Astrocyte (in vitro differentiated cells and primary cell): Measurements from ENCODE around the gene LDLRAD4. TPM values are rescaled to one million over a fixed set of nuclear protein-coding genes. Genes with fewer than 3 reads are reported as not detected.

Experiments used
- DNase-seq: peaks from one replicate; pipeline ENCODE4 v3.0.0-alpha.2; 2010; ENCODE audit warnings: low read depth
- FAIRE-seq: peaks from 2 replicates; lab custom pipeline; 2011; peaks lifted over from hg19 to GRCh38; lab: Jason Lieb, UNC
- H2AFZ ChIP-seq: 2 replicates; pipeline ENCODE4 v1.6.0; 2012; ENCODE audit warnings: low read depth, low read length, inconsistent platforms
- H3K27ac ChIP-seq: 2 replicates; pipeline ENCODE4 v1.5.1; 2011; ENCODE audit warnings: low read depth, low read length, inconsistent platforms
- H3K27me3 ChIP-seq: 2 replicates; pipeline ENCODE4 v1.6.0; 2011; ENCODE audit warnings: low read length, inconsistent platforms; ENCODE audit not compliant: insufficient read depth
- H3K36me3 ChIP-seq: 2 replicates; pipeline ENCODE4 v1.5.1; 2011; ENCODE audit warnings: low read length, inconsistent platforms; ENCODE audit not compliant: insufficient read depth
- H3K4me1 ChIP-seq: 2 replicates; pipeline ENCODE4 v1.5.1; 2011; ENCODE audit warnings: low read length, inconsistent platforms; ENCODE audit not compliant: insufficient read depth
- H3K4me2 ChIP-seq: 2 replicates; pipeline ENCODE4 v1.6.0; 2012; ENCODE audit warnings: low read length, inconsistent platforms
- H3K4me3 ChIP-seq: 2 replicates; pipeline ENCODE4 v1.5.1; 2011; ENCODE audit warnings: low read depth, mild to moderate bottlenecking, low read length, inconsistent platforms; ENCODE audit not compliant: insufficient read depth
- H3K79me2 ChIP-seq: 2 replicates; pipeline ENCODE4 v1.6.0; 2012; ENCODE audit warnings: mild to moderate bottlenecking, low read length, inconsistent platforms; ENCODE audit not compliant: insufficient read depth
- H3K9ac ChIP-seq: 2 replicates; pipeline ENCODE4 v1.6.0; 2012; ENCODE audit warnings: mild to moderate bottlenecking, low read length, inconsistent platforms
- H3K9me3 ChIP-seq: 2 replicates; pipeline ENCODE4 v1.5.1; 2012; ENCODE audit warnings: low read depth, mild to moderate bottlenecking, low read length, inconsistent platforms; ENCODE audit not compliant: insufficient read depth
- H4K20me1 ChIP-seq: 2 replicates; pipeline ENCODE4 v1.6.0; 2012; ENCODE audit warnings: low read length, inconsistent platforms; ENCODE audit not compliant: insufficient read depth
- H3K27ac Mint-ChIP-seq: one replicate; pipeline ENCODE4 v1.8.0; 2021; ENCODE audit warnings: mild to moderate bottlenecking, mixed read lengths; ENCODE audit not compliant: unreplicated experiment
- H3K27me3 Mint-ChIP-seq: one replicate; pipeline ENCODE4 v1.8.0; 2021; ENCODE audit warnings: low read depth, mixed read lengths; ENCODE audit not compliant: unreplicated experiment
- H3K36me3 Mint-ChIP-seq: one replicate; pipeline ENCODE4 v1.8.0; 2021; ENCODE audit warnings: low read depth, mixed read lengths; ENCODE audit not compliant: unreplicated experiment
- H3K4me1 Mint-ChIP-seq: one replicate; pipeline ENCODE4 v1.8.0; 2021; ENCODE audit warnings: low read depth, mixed read lengths; ENCODE audit not compliant: unreplicated experiment
- H3K4me3 Mint-ChIP-seq: one replicate; pipeline ENCODE4 v1.8.0; 2021; ENCODE audit warnings: mild to moderate bottlenecking, moderate library complexity, mixed read lengths; ENCODE audit not compliant: unreplicated experiment
- H3K9me3 Mint-ChIP-seq: one replicate; pipeline ENCODE4 v1.8.0; 2021; ENCODE audit warnings: mild to moderate bottlenecking, mixed read lengths; ENCODE audit not compliant: unreplicated experiment
- EZH2 ChIP-seq: IDR thresholded peaks from 2 replicates; pipeline ENCODE4 v1.6.1; 2012; ENCODE audit warnings: mild to moderate bottlenecking, low read length, inconsistent platforms; ENCODE audit not compliant: insufficient read depth
- total RNA-seq: library from RNA; stranded (reverse); gene quantifications from 2 replicates; pipeline ENCODE4 v1.2.1, GENCODE V29; 2021
- TF ChIP-seq, protein P1 (sequence below): IDR thresholded peaks from 2 replicates; pipeline ENCODE4 v1.5.1; 2011; ENCODE audit warnings: low read depth, mild to moderate bottlenecking, inconsistent platforms, low read length, moderate library complexity; ENCODE audit not compliant: insufficient read depth

The LDLRAD4 gene
- total RNA-seq, 1 donor from 2014 or later = 26.0 TPM

DNA sequence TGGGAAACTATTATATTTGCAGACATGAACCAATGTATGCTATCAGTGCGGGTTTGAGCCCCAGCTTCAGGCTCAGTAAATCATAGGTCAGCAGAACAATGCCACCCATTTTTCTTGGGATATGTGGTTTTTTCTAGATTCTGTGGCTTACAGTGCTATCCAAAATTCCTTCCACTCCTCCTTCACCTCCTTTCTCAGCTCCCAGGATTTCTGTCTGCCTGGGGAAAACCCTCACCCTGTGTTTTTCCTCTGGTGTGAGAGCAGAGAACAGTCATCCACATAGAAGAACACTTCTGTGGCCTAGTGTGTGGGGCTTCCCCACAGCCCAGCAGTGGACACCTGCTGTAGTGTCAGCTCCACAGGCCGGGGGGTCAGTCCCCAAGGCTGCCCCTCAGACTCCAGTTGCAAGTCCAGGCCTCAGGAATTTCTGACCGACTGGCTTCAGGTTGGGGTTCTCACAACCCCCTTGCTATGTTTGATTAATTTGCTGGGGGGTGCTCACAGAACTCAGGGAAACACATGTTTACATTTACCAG lies 238.2 kb downstream of the LDLRAD4 start:
- Histone ChIP-seq H3K9ac (no peak overlapping the region), H4K20me1 (no peaks in the 10 kb centered on the region), H3K79me2 (no peaks in the 10 kb centered on the region), H3K27me3 (no peaks in the 10 kb centered on the region), H3K4me3 (no peak overlapping the region), H2AFZ (no peak overlapping the region), H3K4me2 (no peak overlapping the region), H3K9me3 (no peaks in the 10 kb centered on the region), H3K36me3 (no peaks in the 10 kb centered on the region), H3K4me1 (peaks cover 13% of the 10 kb centered on the region), H3K27ac (no peak overlapping the region)
- Mint-ChIP-seq H3K36me3 (peaks cover 10% of the 10 kb centered on the region), H3K27ac (peak overlapping the region; percentile 92), H3K4me3 (no peak overlapping the region), H3K4me1 (peaks cover 31% of the 10 kb centered on the region), H3K27me3 (no peaks in the 10 kb centered on the region), H3K9me3 (peaks cover 6% of the 10 kb centered on the region)
- FAIRE-seq = no peak
- no peak for TF ChIP-seq EZH2
- TF ChIP-seq, protein P1, sequence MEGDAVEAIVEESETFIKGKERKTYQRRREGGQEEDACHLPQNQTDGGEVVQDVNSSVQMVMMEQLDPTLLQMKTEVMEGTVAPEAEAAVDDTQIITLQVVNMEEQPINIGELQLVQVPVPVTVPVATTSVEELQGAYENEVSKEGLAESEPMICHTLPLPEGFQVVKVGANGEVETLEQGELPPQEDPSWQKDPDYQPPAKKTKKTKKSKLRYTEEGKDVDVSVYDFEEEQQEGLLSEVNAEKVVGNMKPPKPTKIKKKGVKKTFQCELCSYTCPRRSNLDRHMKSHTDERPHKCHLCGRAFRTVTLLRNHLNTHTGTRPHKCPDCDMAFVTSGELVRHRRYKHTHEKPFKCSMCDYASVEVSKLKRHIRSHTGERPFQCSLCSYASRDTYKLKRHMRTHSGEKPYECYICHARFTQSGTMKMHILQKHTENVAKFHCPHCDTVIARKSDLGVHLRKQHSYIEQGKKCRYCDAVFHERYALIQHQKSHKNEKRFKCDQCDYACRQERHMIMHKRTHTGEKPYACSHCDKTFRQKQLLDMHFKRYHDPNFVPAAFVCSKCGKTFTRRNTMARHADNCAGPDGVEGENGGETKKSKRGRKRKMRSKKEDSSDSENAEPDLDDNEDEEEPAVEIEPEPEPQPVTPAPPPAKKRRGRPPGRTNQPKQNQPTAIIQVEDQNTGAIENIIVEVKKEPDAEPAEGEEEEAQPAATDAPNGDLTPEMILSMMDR = no peak
- DNase-seq = peak; percentile 52

DNA sequence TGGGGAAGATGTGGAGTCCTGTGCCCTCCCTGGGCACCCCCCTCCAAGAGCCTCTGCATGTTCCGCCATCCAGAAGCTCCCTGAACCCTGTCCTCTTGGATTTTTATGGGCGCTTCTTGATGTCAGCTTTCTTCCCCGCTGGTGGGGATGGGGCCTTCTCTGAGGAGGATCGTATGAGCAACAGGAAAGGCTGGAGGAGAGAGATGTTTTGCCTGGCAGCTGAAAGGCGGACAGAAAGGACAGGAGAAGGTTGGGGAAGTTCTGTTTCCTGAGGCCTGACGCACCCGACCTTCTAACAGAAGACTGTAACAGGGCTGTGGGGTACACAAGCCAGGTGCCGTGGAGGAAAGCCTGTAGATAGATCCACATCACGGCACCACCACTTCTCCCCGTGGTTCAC lies 238.8 kb downstream of the LDLRAD4 start:
- Histone ChIP-seq H3K4me1 (peaks cover 8% of the 10 kb centered on the region), H3K79me2 (no peaks in the 10 kb centered on the region), H3K27ac (no peak overlapping the region), H3K9ac (no peak overlapping the region), H3K4me3 (no peak overlapping the region), H2AFZ (no peak overlapping the region), H4K20me1 (no peaks in the 10 kb centered on the region), H3K9me3 (no peaks in the 10 kb centered on the region), H3K4me2 (no peak overlapping the region), H3K27me3 (no peaks in the 10 kb centered on the region), H3K36me3 (no peaks in the 10 kb centered on the region)
- Mint-ChIP-seq H3K27me3 (no peaks in the 10 kb centered on the region), H3K9me3 (peaks cover 6% of the 10 kb centered on the region), H3K4me3 (no peak overlapping the region), H3K4me1 (peaks cover 26% of the 10 kb centered on the region), H3K36me3 (peaks cover 12% of the 10 kb centered on the region), H3K27ac (peak overlapping the region; percentile 92)
- no peak for DNase-seq
- no peak for FAIRE-seq
- TF ChIP-seq, protein P1 = no peak
- no peak for TF ChIP-seq EZH2

DNA sequence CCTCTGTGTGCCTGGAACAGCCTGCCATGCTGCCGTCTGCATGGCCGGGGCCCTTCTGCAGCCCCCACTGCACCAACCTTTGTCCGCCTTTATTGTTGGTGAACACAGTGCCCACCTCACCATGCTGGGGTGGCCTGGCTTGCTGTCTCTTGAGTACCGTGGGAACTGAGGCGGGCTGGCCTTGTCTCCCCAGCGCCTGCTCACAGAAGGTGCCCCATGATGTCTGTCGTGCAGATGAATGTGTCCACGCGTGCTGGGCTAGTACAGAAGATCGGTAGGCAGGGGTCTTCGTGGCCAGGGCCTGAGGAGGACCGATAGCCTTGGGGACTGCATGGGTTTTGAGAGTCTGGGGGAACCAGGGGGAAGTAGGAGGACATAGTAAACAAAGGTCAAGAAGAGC lies 242.4 kb downstream of the LDLRAD4 start:
- TF ChIP-seq, protein P1 = no peak
- TF ChIP-seq EZH2 = no peak
- no peak overlapping the region for H3K27ac ChIP-seq
- peaks cover 13% of the 10 kb centered on the region for H3K4me1 Mint-ChIP-seq
- no peak overlapping the region for H3K4me2 ChIP-seq
- no peaks in the 10 kb centered on the region for H3K27me3 ChIP-seq
- no peaks in the 10 kb centered on the region for H3K27me3 Mint-ChIP-seq
- no peak overlapping the region for H2AFZ ChIP-seq
- H3K79me2 ChIP-seq = no peaks in the 10 kb centered on the region
- DNase-seq (no peak), FAIRE-seq (no peak)
- H3K4me1 ChIP-seq = peaks cover 9% of the 10 kb centered on the region
- no peak overlapping the region for H3K4me3 Mint-ChIP-seq
- H3K9me3 Mint-ChIP-seq = peaks cover 6% of the 10 kb centered on the region
- H3K36me3 Mint-ChIP-seq = peaks cover 12% of the 10 kb centered on the region
- no peak overlapping the region for H3K27ac Mint-ChIP-seq
- H4K20me1 ChIP-seq = no peaks in the 10 kb centered on the region
- H3K36me3 ChIP-seq = no peaks in the 10 kb centered on the region
- no peak overlapping the region for H3K4me3 ChIP-seq
- H3K9me3 ChIP-seq = no peaks in the 10 kb centered on the region
- H3K9ac ChIP-seq = no peak overlapping the region
